ENCODE results near the gene FAM210A. TPM values are rescaled to one million over a fixed set of nuclear protein-coding genes. Genes with fewer than 3 reads are reported as not detected.
"Not testable (repeated sequence)": the region's sequence is repeated elsewhere in the genome, so short reads cannot be mapped to it uniquely, and the experiment has no call there.

FAM210A gene
- total and polyA plus RNA-seq, 8 donors: 11.1 to 18.2 (median 15.9) TPM

DNA sequence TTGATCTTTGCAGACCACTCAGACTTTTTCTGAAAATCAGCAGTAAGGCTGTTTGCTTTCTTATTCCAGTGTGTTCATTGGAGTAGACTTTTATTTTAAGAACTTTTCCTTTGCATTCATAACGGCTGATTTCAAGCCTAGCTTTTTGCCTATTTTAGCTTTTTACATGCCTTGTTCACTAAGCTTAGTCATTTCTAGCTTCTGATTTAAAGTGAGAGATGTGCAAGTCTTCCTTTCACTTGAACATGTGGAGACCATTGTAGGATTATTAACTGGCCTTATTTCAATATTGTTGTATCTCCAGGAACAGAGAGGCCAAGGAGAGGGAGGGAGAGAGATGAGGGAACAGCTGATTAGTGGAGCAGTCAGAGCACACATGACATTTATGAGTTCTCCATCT is 32.3 kb upstream of the FAM210A start:
- intact Hi-C loops (cut with DNase I): no loop called here
- ATAC-seq: no peak
- H3K36me3 ChIP-seq: peaks cover 0 to 86% of the 10 kb centered on the region in 2 donors

DNA sequence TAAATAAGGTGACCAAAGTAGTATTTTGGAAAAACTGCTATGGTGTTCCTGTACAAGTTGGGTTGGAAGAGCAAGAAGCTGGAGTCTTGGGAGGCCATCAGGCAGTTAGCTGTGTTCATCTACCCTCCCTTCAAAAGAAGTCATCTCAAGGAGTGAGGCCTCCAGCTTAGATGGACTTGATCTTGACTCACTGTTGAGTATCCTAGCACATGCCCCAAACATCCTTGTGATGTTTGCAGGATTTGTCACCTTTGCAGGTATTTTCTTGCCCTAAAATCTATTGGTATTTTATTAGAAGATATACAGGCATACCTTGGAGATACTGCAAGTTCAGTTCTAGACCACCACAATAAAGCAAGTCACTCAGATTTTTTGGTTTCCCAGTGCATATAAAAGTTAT is 30.3 kb upstream of the FAM210A start:
- Histone ChIP-seq H3K27ac (no peak overlapping the region), H3K36me3 (peaks cover 0 to 86% of the 10 kb centered on the region in 2 donors), H3K27me3 (no peaks in the 10 kb centered on the region), H3K4me3 (no peak overlapping the region), H3K4me1 (no peaks in the 10 kb centered on the region), H3K9me3 (no peaks in the 10 kb centered on the region)
- intact Hi-C loops (cut with DNase I): no loop called here
- no peak for DNase-seq
- TF ChIP-seq, protein P1, sequence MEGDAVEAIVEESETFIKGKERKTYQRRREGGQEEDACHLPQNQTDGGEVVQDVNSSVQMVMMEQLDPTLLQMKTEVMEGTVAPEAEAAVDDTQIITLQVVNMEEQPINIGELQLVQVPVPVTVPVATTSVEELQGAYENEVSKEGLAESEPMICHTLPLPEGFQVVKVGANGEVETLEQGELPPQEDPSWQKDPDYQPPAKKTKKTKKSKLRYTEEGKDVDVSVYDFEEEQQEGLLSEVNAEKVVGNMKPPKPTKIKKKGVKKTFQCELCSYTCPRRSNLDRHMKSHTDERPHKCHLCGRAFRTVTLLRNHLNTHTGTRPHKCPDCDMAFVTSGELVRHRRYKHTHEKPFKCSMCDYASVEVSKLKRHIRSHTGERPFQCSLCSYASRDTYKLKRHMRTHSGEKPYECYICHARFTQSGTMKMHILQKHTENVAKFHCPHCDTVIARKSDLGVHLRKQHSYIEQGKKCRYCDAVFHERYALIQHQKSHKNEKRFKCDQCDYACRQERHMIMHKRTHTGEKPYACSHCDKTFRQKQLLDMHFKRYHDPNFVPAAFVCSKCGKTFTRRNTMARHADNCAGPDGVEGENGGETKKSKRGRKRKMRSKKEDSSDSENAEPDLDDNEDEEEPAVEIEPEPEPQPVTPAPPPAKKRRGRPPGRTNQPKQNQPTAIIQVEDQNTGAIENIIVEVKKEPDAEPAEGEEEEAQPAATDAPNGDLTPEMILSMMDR (IDR thresholded peaks at IDR 0.05): no peak
- no peak for ATAC-seq

More for the DNA sequence above, 32.3 kb upstream of the FAM210A start:
- Histone ChIP-seq H3K27me3 (no peaks in the 10 kb centered on the region), H3K4me1 (no peaks in the 10 kb centered on the region), H3K4me3 (no peak overlapping the region), H3K27ac (no peak overlapping the region), H3K9me3 (no peaks in the 10 kb centered on the region)
- no peak for DNase-seq
- TF ChIP-seq, protein P1 (IDR thresholded peaks at IDR 0.05): no peak

DNA sequence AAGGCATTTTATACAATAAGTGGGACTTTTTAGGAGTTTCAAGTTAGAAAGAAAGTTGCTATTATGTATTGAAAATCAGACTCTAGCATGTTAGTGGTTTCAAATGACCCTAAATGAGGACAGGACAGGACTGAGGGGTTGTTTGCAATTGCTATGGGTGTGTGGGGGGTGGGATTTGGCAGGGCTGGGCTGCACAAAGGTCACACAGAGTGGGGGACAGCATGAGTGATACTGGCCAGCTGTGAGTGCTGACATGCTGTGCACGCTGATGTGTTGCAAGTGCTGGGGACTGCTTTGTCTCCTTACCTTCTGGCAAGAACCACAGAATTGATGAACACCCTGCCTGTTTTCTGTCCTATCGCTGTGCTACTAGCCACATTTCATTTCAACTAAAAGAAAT is 29.9 kb upstream of the FAM210A start:
- no peak overlapping the region for H3K27ac ChIP-seq
- ATAC-seq (no peak), DNase-seq (no peak)
- H3K4me1 ChIP-seq: no peaks in the 10 kb centered on the region
- peaks cover 0 to 84% of the 10 kb centered on the region in 2 donors for H3K36me3 ChIP-seq
- no peaks in the 10 kb centered on the region for H3K9me3 ChIP-seq
- intact Hi-C loops (cut with DNase I): no loop called here
- TF ChIP-seq, protein P1 (IDR thresholded peaks at IDR 0.05): no peak
- H3K4me3 ChIP-seq: no peak overlapping the region
- H3K27me3 ChIP-seq: no peaks in the 10 kb centered on the region

DNA sequence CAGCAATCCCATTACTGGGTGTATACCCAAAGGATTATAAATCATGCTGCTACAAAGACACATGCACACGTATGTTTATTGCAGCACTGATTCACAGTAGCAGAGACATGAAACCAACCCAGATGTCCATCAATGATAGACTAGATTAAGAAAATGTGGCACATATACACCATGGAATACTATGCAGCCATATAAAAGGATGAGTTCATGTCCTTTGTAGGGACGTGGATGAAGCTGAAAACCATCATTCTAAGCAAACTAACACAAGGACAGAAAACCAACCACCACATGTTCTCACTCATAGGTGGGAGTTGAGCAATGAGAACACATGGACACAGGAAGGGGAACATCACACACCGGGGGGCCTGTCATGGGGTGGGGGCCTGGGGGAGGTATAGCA is 25.2 kb upstream of the FAM210A start:
- intact Hi-C loops (cut with DNase I); DNase-seq; H3K4me1 ChIP-seq; H3K4me3 ChIP-seq; H3K9me3 ChIP-seq; H3K27ac ChIP-seq; ATAC-seq; H3K27me3 ChIP-seq: not testable (repeated sequence)
- H3K36me3 ChIP-seq: peaks cover 0 to 94% of the 10 kb centered on the region in 2 donors

DNA sequence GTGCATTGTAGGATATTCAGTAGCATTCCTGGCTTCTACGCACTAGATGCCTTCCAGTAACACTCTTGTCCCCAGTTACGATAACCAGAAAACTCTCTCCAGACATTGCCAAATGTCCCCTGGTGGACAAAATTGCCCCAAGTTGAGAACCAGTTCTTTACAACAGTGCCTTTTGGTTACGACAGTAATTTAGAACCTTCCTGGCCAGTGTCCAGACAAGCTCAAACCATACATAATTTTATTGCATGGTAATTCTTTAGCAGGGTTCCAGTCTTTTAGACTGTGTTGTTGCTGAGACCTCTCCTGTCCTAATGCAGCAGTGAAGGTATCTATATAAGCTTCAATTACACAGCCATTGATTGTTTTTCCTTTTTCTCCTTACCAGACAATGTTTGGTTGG is 20.3 kb upstream of the FAM210A start:
- ATAC-seq (no peak), DNase-seq (no peak)
- Histone ChIP-seq H3K9me3 (no peaks in the 10 kb centered on the region), H3K27me3 (no peaks in the 10 kb centered on the region), H3K36me3 (peaks cover 0 to 90% of the 10 kb centered on the region in 2 donors), H3K4me3 (no peak overlapping the region), H3K27ac (no peak overlapping the region), H3K4me1 (no peaks in the 10 kb centered on the region)
- TF ChIP-seq, protein P1 (IDR thresholded peaks at IDR 0.05): no peak
- intact Hi-C loops (cut with DNase I): no loop called here

DNA sequence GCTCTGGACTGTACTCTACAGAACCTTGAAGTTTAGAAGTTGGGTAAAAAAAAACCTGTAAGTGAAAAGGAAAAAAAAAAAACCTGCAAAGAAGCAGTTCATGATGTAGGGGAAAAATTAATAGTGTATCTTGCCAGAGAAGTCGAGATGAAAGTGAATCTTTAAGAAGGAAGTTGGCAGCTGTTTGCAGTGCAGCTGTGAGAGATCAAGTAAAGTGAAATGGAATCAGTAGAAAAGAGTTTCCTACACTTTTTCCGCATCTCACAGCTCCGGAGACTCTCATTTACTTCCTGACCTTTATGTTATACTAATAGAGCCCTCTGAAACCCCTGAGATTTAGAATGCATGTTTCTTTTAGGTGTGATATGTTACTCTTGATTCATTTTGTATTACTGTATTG is 19.3 kb upstream of the FAM210A start:
- intact Hi-C loops (cut with DNase I): no loop called here
- TF ChIP-seq, protein P1 (IDR thresholded peaks at IDR 0.05): no peak
- Histone ChIP-seq H3K4me3 (no peak overlapping the region), H3K9me3 (no peaks in the 10 kb centered on the region), H3K36me3 (peaks cover 0 to 92% of the 10 kb centered on the region in 2 donors), H3K4me1 (no peaks in the 10 kb centered on the region), H3K27ac (no peak overlapping the region), H3K27me3 (no peaks in the 10 kb centered on the region)
- peak in 2 of 4 donors; percentile 41 to 63 for DNase-seq
- no peak for ATAC-seq

All from left lung (tissue), 10 donors.